SH-SY5Y (cell line): ENCODE data around the gene DNAJB8.

Experiments
- GATA2 ChIP-seq: IDR thresholded peaks from 2 replicates; pipeline ENCODE4 v1.6.1; 2011; ENCODE audit warnings: mild to moderate bottlenecking, low read depth, low read length
- GATA3 ChIP-seq: IDR thresholded peaks from 2 replicates; pipeline ENCODE4 v1.6.1; 2011; ENCODE audit warnings: low read depth, mild to moderate bottlenecking, low read length, moderate library complexity

DNAJB8 gene

DNA sequence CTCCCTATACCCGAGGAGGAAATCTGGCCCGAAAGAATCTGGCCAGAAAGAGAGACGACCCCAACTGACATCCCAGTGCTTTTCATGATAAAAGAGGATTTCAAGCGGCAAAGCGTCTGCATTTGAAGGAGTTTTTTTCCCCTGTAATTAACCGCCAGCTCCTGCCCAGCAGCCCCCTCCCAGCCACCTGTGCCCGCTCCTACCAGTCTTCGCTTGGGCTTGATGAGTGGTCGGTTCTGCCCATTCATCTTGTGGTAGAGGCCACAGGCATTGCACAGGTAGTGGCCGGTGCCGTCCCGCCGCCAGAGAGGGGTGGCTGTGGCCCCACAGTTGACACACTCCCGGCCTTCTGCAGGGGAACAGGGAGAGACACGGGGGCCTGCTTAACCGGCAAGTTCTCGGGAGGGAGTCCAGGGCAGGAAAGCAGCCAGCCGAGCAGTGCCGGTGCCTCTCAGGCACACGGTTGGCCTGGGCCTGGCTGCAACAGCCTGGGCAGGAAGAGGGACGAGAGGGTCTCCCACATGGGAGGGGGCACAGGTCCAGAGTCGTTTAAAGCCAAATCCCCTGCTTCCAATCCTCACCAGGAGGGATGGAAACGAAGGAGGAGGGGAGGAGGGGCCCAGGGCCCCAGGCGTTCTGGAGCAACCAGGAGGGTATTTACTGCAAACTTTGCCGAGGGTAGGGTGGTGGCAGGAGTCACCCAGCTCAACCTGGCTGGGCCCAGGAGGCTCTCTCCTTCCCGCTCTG, 17.1 kb upstream of the DNAJB8 start:
- no peak for TF ChIP-seq GATA2
- TF ChIP-seq GATA3: no peak

DNA sequence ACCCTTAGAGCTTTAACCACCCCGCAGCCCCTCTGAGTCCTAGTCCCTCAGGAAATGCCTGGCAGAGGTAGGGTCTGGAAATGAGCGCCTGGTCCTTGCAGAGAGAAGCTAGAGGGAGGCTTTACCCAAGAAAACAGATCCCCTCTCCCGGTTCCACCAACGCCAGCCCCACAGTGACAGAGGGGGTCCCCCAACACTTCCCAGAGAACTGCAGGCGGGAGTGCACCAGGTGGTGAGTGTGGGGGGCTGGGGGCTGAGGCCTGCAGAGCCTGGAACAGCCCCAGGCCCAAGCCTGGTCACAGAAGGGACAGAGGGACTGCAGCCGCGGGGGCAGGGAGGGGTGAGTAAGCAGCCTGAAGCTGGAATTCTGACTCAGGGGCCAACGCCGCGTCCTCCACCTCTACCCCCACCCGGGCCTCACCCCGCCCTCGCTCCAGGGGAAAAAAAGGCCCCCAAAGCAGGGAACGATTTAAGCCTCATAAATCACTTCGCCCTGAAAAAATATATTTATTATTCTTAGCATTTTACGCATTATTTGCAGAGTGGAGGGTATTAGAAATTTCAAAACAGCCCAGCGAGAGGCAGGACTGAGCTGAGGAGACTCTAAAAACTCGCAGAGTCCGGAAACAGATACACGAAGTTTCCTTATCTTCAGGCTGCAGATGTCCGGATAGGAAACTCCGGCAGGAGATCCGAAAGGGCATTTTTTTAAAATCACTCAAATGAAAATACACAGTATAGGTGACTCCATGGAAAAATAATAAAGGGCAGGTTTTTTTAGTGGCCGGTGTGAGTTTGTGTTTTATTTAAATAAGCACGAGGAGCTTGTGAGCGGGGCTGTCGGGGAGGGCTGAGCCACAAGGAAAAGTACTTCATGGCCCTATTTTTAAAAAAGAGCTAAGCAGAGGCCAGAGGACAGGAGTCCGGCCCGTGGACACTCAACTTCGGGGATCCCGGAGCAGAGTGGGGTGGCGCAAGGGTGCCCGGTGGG, 16.3 kb upstream of the DNAJB8 start:
- TF ChIP-seq GATA3 (no peak), GATA2 (peak; percentile 76)

DNA sequence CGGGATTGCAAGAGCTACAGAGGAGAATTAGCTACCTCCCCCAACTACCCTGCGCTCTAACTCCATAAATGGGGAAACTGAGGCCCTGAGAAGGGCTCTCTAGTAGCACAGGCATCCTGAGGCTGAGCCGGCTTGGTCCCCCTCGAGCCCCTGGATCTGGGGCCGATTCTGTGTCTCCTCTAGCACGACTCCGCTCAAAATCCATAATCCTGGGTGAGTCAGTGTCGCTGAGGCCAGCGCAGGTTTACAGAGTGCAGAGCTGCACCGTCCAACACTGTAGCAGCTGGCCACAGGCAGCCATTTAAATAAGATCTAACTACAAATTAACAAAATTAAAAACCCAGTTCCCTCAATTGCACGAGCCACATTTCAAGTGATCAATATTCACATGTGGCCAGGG, 15.5 kb upstream of the DNAJB8 start:
- TF ChIP-seq GATA3 (no peak), GATA2 (no peak)

DNA sequence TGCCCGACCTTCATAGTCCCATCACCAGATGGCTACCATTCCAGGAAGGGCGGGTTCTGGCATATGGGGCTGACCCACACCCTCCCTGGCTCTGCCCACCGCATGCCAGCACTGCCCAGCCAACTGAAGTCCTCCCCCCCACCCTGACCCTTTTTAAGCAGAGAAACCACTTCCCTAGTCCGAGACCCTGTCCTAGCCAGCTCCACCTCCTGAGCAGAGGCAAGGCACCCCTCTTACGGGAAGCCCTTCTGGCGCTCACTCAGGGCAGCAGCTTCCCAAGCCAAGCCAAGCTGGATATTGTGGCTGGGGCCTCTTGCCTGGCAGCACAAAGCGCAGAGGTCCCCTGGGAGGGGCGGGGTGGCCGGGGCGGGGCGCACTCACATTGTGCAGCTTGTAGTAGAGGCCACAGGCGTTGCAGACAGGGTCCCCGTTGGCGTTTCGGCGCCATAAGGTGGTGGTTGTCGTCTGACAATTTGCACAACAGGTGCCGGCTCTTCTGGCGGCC, 14.8 kb upstream of the DNAJB8 start:
- no peak for TF ChIP-seq GATA2
- no peak for TF ChIP-seq GATA3

DNA sequence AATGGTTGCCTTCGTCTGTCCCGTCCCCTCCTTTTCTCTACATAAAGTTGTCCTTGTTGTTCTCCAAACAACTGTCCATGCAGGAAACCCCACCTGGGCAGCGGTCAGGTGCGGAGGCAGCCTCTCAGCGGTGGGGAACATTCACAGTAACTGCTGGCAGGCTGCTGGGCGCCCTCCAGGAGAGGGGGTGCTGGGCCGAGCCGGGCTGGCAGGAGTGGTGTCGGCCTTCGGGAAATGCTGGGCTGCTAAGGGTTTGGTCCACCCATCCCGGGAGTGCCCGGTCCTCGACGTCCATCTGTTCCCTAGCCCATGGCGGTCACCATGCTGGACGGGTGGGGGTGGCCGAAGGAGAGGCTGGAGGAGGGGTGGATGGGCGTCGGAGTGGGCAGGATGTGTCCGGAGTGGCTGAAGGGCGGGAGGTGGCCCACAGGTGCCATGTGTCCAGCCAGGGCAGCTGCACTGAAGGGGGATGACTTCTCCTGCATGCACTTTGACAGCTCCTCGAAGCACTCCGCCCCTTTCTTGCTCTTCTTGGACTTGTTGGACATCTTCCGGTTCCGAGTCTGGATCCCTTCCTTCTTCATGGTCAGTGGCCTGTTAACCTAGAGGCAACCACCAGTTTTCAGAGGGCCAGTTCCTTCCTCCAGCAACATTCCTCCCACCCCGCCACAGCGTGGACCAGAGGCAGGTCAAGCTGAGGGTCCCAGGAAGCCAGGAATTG, 14.2 kb upstream of the DNAJB8 start:
- TF ChIP-seq GATA3 (no peak), GATA2 (no peak)

DNA sequence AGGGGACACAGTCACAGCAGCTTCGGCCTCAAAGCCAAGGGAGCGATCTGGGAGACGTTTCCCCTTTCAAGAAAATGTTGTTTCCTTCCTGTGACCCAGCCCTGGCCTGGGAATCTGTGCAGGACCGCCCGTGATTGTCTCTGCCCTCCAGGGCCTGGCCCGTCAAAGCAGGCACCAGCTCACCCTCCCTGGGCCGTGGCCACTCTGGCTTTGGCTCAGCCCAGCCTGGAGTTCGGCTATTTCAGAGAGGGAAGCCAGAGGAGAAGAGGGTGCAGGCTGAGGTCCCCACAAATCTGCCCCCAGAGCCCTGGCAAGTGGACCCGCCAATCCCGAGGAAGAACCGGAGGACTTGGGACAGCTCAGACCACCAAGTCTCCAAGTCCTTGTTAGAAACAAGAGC, 13.6 kb upstream of the DNAJB8 start:
- TF ChIP-seq GATA2: no peak
- TF ChIP-seq GATA3: no peak

DNA sequence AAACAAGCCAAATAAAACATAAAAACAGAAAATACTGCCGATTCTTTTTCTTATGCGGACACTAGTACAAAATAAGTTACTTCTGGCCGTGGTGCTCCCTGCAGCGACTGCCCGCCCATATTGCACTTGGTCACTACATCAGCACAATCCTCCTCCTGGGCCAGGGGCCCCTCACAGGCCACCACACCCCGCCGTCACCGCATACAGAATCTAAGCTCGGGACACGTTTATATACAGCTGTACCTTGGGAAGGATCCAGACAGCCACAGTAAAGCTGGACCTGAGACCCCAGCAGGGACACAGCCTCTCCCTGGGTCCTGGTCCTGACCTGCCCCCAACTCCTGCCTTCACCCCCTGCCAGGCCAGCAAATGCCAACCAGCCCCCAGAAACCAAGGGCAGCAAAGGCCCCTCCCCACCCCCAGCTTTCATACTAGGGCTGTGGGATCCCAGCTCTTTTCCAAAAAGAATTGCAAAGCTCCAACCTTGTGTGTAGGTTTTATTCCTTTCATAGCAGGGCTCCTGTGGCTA, 12.9 kb upstream of the DNAJB8 start:
- TF ChIP-seq GATA2 (no peak), GATA3 (no peak)

DNA sequence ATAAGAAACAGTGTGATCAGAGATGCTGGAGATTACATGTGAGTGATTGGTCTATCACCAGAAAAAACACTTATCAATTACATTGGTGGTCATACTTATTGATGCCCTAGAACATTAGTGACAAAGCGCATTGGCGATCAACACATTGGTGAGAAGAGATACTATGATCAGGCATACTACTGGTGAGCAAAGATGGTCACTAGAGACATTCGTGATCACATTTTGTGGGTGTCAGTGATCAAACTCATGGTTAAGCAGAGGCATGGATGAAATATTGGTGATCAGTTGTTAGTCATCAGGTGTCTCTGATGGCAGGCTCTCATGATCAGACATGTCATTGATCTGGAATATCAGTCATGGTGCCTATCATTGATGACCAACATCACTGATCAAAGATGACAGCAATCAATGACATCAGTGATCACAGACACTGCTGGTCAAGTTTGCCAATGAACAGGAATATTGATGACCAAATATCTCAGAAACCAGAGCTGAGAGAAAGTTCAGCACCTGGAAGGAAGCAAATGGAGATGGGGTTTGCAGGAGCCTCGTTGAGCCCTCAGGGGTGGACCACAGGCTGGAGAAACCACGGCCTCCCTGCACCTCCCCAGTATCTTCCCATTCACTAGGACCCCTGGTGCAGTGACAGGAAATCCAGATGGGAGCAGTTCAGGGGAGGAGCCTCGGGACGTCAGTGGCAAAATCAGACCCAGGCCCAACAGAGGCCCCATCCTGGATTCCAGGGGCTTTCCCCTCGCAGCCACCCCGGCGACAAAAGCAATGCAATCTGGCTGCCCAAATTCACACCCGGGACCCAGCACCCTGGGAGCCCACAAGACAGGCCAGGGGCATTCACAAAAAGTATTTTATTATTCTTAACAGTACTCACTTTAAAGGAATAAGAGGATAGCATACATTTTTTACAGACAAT, 12.2 kb upstream of the DNAJB8 start:
- TF ChIP-seq GATA3: no peak
- peak; percentile 2; the same call in 1 of the 2 replicates for TF ChIP-seq GATA2

DNA sequence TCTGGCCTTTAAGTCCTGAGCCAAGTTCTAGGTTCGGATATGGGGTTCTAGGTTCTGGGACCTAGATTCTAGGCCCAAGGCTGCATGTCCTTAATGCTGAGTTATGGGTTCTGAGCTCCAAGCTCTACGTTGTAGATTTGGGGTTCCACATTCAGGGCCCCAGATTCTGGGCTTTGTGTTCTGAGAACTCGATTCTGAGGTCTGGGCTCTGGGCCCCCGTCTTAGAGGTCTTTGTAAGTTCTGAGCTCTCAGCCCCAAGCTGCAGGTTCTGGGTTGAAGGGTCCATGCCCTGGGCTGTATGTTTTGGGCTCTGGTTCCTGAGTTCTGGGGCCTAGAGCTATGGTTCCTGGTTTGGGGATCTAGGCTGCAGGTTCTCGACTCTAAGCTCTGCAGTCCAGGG, 10.0 kb upstream of the DNAJB8 start:
- no peak for TF ChIP-seq GATA3
- TF ChIP-seq GATA2: no peak

DNA sequence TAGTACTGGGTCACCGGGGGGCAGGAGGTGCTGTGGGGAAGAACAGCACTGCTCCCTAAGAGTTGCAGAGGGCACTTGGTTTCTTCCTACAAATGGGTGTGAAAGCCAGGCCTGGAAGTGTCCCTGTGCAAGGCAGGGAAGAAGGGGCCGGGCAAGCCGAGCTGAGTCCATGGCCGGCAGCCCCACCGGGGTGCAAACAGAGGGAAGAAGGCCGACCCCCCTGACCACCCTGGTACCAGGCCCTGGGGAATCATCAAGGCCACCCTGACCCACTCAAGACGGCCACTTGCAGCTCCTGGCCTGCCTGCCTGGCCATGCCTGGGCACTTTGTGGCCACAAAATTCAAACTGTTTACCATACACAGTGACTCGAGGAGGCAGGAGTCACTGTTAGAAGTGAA, 8.7 kb upstream of the DNAJB8 start:
- no peak for TF ChIP-seq GATA3
- no peak for TF ChIP-seq GATA2

DNA sequence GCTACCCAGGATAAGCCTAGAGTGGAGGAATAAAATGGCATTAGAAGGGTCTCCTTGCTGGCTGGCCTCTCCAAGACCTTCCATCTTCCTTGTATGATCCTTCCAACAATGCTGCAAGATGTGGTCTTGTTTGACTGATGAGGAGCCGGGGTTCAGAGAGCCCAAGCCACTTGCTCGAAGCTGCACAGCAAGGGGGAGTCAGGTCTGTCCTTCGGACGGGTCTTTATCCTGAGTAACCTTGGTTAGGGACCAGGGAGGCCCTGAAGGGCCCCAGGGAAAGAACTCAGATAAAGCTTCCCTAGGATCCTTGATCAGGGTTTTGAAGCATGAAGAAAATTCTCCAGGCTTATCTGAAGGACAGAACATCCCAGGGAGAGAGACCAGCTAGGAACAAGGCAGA, 7.0 kb upstream of the DNAJB8 start:
- no peak for TF ChIP-seq GATA2
- TF ChIP-seq GATA3: no peak

DNA sequence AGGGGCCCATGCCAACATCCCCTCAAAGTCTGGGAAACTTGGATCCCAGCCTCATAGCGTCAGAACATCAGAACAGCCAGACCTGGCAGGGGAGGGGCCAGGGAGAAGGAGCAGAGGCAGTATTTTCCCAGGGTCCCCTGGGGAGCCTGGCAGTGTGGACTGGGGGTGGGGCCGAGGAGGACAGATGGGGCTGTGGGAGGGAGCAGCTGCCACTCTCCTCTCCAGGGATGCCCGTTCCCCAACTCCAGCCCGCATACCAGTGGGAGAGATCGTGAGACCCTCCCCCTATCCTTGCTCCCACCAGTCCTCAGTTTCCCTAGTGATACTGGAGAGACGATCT, 6.5 kb upstream of the DNAJB8 start:
- no peak for TF ChIP-seq GATA3
- no peak for TF ChIP-seq GATA2
